Activated CD4-positive, alpha-beta T cell treated with anti-CD3 and anti-CD28 coated beads for 4 hours (primary cell): ENCODE data around the gene LMO7.

Experiments
- DNase-seq, 2 donors: peaks; one replicate each; pipeline ENCODE4 v3.0.0-alpha.2; 2020

LMO7 gene

DNA sequence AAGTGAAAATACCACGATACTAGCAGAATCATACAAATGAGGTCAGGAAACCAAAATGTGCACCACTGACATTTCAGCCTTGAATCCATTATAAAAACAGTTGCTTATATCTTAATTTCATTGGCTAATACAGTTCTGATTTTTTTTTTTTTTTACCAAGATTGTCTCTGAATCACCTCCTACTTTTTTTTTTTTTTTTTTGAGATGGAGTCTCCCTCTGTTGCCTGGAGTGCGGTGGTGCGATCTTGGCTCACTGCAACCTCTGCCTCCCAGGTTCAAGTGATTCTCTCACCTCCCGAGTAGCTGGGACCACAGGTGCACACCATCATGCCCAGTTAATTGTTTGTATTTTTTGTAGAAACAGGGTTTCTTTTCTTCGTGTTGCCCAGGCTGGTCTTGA, 270.2 kb downstream of the LMO7 start:
- no peak for DNase-seq

- no peak for DNase-seq
These were observed 270.9 kb downstream of the LMO7 start for GRCh38 chr13:75907044-75907443.

- no peak for DNase-seq
These were observed 272.0 kb downstream of the LMO7 start for GRCh38 chr13:75908141-75908540.
